Esophagus muscularis mucosa (tissue), 4 donors: Measurements from ENCODE around the gene TROAP. TPM values are rescaled to one million over a fixed set of nuclear protein-coding genes. Genes with fewer than 3 reads are reported as not detected.
"Not testable (repeated sequence)": the region's sequence is repeated elsewhere in the genome, so short reads cannot be mapped to it uniquely, and the experiment has no call there.

ENCODE experiments used
- DNase-seq: peaks from one replicate; pipeline ENCODE4 v3.0.0-alpha.2; 2017; ENCODE audit errors: extremely low spot score
- H3K27ac ChIP-seq, 4 donors: fragments of 200-600 bp; sonication (generic); replicated peaks in 1 of 4; 1 replicate in 3 of 4; 2 replicates in 1 of 4; pipeline ENCODE4 v1.5.1; 2016 to 2019; ENCODE audit warnings: mild to moderate bottlenecking in 1 of 4
- H3K27me3 ChIP-seq, 4 donors: fragments of 200-600 bp; sonication (generic); one replicate each; pipeline versions ENCODE4 v1.5.1 to v1.6.0; 2016 to 2019
- H3K36me3 ChIP-seq, 4 donors: fragments of 200-600 bp; sonication (generic); one replicate each; pipeline ENCODE4 v1.5.1; 2016 to 2019
- H3K4me1 ChIP-seq, 4 donors: fragments of 200-600 bp; sonication (generic); one replicate each; pipeline ENCODE4 v1.5.1; 2016 to 2019
- H3K4me3 ChIP-seq, 4 donors: fragments of 200-600 bp; sonication (generic); 1 replicate in 2 of 4; 2 replicates in 2 of 4; pipeline ENCODE4 v1.5.1; 2016 to 2019; ENCODE audit warnings: mild to moderate bottlenecking in 4 of 4, moderate library complexity in 1 of 4
- H3K9me3 ChIP-seq, 4 donors: fragments of 200-600 bp; sonication (generic); 1 replicate in 3 of 4; 2 replicates in 1 of 4; pipeline ENCODE4 v1.5.1; 2016 to 2019
- CTCF ChIP-seq, 3 experiments: fragments of 200-600 bp in 2 of 3; fragments of 450-650 bp in 1 of 3; sonication (generic) in 2 of 3; IDR thresholded peaks; one replicate each; pipeline ENCODE4 v1.5.1; 2017 to 2019; ENCODE audit warnings: antibody characterized with exemption in 3 of 3, mild to moderate bottlenecking in 2 of 3, moderate library complexity in 1 of 3
- EP300 ChIP-seq: sonication (generic); formaldehyde crosslinking; IDR thresholded peaks from one replicate; pipeline ENCODE4 v1.6.1; 2017; ENCODE audit warnings: antibody characterized with exemption
- POLR2A ChIP-seq: fragments of 450-650 bp; IDR thresholded peaks from one replicate; pipeline ENCODE4 v1.6.1; 2017; ENCODE audit warnings: antibody characterized with exemption, moderate library complexity, mild to moderate bottlenecking, low read depth
- POLR2AphosphoS5 ChIP-seq, 2 donors: sonication (generic); formaldehyde crosslinking; IDR thresholded peaks; one replicate each; pipeline ENCODE4 v1.6.1; 2017; ENCODE audit warnings: antibody characterized with exemption in 2 of 2
- WGBS: methylation state at CpG from one replicate; pipeline ENCODE4 v1.1.5; 2018; 5-methylcytosine and 5-hydroxymethylcytosine counted together
- intact Hi-C: fragments of 100-400 bp; cut with DNase I; formaldehyde crosslinking; loops from one replicate; pipeline ENCODE4 v1.15.1; 2023
- total RNA-seq, 4 donors: library from RNA; depleted of rRNA; stranded (reverse); fragments of >200 nt; gene quantifications; one replicate each; pipeline versions ENCODE4 v1.1.0 to v1.2.1, GENCODE V29; 2016

TROAP gene
- total RNA-seq, 4 donors from 2014 or later: 0.26 to 0.80 TPM; not detected in 2

DNA sequence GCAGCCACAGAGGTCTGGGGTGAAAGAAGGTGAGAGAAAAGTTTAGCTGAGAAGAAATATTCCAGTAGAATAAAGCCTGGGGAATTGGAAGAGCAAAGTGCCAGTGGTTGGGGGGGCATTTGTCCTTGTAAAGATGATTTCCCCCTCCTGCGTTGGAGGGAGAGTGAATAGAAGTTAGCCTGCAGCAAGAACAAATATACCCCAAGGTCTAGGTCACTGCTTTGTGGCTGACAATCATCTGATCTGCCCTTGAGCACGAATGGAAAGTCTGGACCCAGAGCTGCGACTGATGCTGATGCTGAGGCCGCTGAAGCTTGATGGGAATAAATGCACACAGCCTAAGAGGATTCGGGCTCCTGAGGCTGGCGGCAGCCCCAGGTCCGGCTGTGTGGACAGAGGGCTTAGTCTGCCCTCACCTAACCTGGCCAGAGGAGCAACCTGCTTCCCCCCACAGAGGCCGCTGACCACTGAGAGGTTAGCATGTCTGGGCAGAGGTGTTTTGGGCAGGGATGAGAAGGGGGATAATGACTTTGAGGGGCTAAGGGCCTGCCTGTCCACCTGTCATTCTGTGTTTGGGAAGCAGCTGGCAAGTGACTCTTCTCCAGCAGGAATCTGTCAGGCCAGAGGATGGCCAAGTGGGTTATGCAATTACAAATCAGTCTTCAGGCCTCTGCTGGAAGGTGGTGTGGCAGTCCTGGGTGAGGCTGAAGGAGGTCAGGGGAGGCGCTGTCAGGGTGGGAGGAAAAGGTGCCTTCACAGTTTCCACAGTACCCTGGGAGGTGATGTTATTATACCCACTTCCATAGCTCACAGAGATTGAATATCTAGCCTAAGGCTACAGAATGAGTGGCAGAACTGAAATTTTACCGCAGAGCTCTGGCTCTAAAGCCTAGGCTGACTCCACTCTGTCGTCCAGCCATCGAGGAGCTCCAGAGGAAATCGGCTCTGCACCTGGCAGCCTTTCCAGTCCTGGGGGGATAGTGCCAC, 46.5 kb upstream of the TROAP start:
- intact Hi-C loops: no loop called here

DNA sequence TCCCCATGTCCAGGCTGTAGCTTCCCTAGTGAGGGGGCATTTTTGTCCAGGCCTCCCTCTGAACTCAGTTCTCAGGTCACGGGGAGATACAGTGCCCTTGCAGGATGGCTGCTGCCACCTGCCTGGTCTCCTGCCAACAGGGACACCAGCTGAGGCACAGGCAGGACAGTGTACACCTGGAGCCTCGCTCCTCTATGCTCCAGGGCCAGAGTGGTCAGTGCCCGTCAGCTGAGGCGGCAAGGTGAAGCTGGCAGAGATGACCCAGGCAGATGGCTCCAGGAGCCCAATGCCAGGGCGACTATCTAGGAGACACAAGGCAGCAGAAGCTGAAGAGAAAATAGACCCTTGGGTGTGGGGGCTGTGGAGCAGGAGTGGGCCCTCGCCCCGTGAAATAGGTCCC, 45.6 kb upstream of the TROAP start:
- Histone ChIP-seq H3K4me3 (no peak overlapping the region), H3K4me1 (no peaks in the 10 kb centered on the region), H3K27me3 (no peaks in the 10 kb centered on the region), H3K36me3 (peaks cover 9 to 15% (median 14%) of the 10 kb centered on the region in 4 donors), H3K9me3 (no peaks in the 10 kb centered on the region), H3K27ac (no peak overlapping the region)
- intact Hi-C loops: no loop called here
- no peak for TF ChIP-seq POLR2A
- TF ChIP-seq CTCF (IDR thresholded peaks at IDR 0.05): no peak
- no peak for TF ChIP-seq EP300
- no peak for TF ChIP-seq POLR2AphosphoS5 (IDR thresholded peaks at IDR 0.05)
- WGBS: 95% methylated on average over 6 of the region's 7 CpGs
- no peak for DNase-seq

More for the DNA sequence above, 46.5 kb upstream of the TROAP start:
- peaks cover 14 to 24% (median 21%) of the 10 kb centered on the region in 4 donors for H3K36me3 ChIP-seq
- TF ChIP-seq POLR2AphosphoS5 (IDR thresholded peaks at IDR 0.05) (no peak), POLR2A (no peak), CTCF (IDR thresholded peaks at IDR 0.05) (no peak), EP300 (no peak)
- WGBS: 76% methylated on average over 8 of the region's 13 CpGs
- H3K27ac ChIP-seq: no peak overlapping the region
- DNase-seq: no peak
- no peak overlapping the region for H3K4me3 ChIP-seq
- no peaks in the 10 kb centered on the region for H3K27me3 ChIP-seq
- H3K9me3 ChIP-seq: no peaks in the 10 kb centered on the region
- H3K4me1 ChIP-seq: no peaks in the 10 kb centered on the region

- no peak for TF ChIP-seq CTCF (IDR thresholded peaks at IDR 0.05)
- no peak for TF ChIP-seq POLR2A
- no peak for TF ChIP-seq EP300
- no peak for TF ChIP-seq POLR2AphosphoS5 (IDR thresholded peaks at IDR 0.05)
- H3K27ac ChIP-seq: no peak overlapping the region
- no peaks in the 10 kb centered on the region for H3K36me3 ChIP-seq
- peaks cover 0 to 14% (median 0%) of the 10 kb centered on the region in 4 donors for H3K27me3 ChIP-seq
- no peak overlapping the region for H3K4me3 ChIP-seq
- H3K4me1 ChIP-seq: no peaks in the 10 kb centered on the region
- H3K9me3 ChIP-seq: no peaks in the 10 kb centered on the region
- WGBS: 60% methylated on average over 6 of the region's 7 CpGs
- intact Hi-C loops: loop anchor here (10.0 kb wide), 1 partner anchor 235 kb away; no protein-coding TSS in a partner anchor
- DNase-seq: no peak
Measured at GRCh38 chr12:49279706-49280159, 43.3 kb upstream of the TROAP start.

- not testable (repeated sequence) for DNase-seq, H3K36me3 ChIP-seq, H3K9me3 ChIP-seq, H3K4me3 ChIP-seq, H3K4me1 ChIP-seq, H3K27ac ChIP-seq
- 87% methylated on average over 6 of the region's 6 CpGs for WGBS
- intact Hi-C loops: loop anchor here (10.0 kb wide), 1 partner anchor 234 kb away; no protein-coding TSS in a partner anchor
- H3K27me3 ChIP-seq: peaks cover 0 to 20% (median 0%) of the 10 kb centered on the region in 4 donors
Measured at GRCh38 chr12:49280545-49280944, 42.5 kb upstream of the TROAP start.

GRCh38 chr12:49282302-49282701, 40.8 kb upstream of the TROAP start:
- Histone ChIP-seq H3K4me1 (no peaks in the 10 kb centered on the region), H3K9me3 (no peaks in the 10 kb centered on the region), H3K36me3 (no peaks in the 10 kb centered on the region), H3K4me3 (no peak overlapping the region), H3K27ac (no peak overlapping the region), H3K27me3 (peaks cover 0 to 37% (median 0%) of the 10 kb centered on the region in 4 donors)
- no peak for TF ChIP-seq POLR2AphosphoS5 (IDR thresholded peaks at IDR 0.05)
- no peak for DNase-seq
- 80% methylated on average over 5 of the region's 5 CpGs for WGBS
- intact Hi-C loops: loop anchor here (10.0 kb wide), 1 partner anchor 232 kb away; no protein-coding TSS in a partner anchor

GRCh38 chr12:49282740-49283375, 40.2 kb upstream of the TROAP start:
- H3K9me3 ChIP-seq, H3K27ac ChIP-seq, H3K4me3 ChIP-seq, H3K36me3 ChIP-seq, DNase-seq, H3K4me1 ChIP-seq: not testable (repeated sequence)
- peaks cover 0 to 41% (median 0%) of the 10 kb centered on the region in 4 donors for H3K27me3 ChIP-seq
- 95% methylated on average over 4 of the region's 6 CpGs for WGBS
- intact Hi-C loops: loop anchor here (10.0 kb wide), 1 partner anchor 232 kb away; no protein-coding TSS in a partner anchor
